Tibial artery (tissue), 4 donors: Measurements from ENCODE around the gene FMO3.
A peak's percentile ranks its signal among the peaks of the same experiment; 100 is the strongest.

Source experiments
- DNase-seq, 2 donors: peaks; one replicate each; pipeline ENCODE4 v3.0.0-alpha.2; 2019
- H3K27ac ChIP-seq, 2 donors: fragments of 200-600 bp; sonication (generic) in 1 of 2; 1 replicate in 1 of 2; 2 replicates in 1 of 2; pipeline ENCODE4 v1.5.1; 2018 to 2019; ENCODE audit warnings: mild to moderate bottlenecking in 1 of 2
- H3K27me3 ChIP-seq, 2 donors: fragments of 200-600 bp; sonication (generic) in 1 of 2; one replicate each; pipeline versions ENCODE4 v1.5.1 to v1.6.0; 2016 to 2019
- H3K36me3 ChIP-seq, 3 donors: fragments of 200-600 bp; sonication (generic) in 2 of 3; one replicate each; pipeline ENCODE4 v1.5.1; 2016 to 2019; ENCODE audit warnings: mild to moderate bottlenecking in 2 of 3
- H3K4me1 ChIP-seq, 4 donors: fragments of 200-600 bp; sonication (generic) in 2 of 4; 1 replicate in 3 of 4; 2 replicates in 1 of 4; pipeline ENCODE4 v1.5.1; 2016 to 2019
- H3K4me3 ChIP-seq, 2 donors: fragments of 200-600 bp; sonication (generic) in 1 of 2; 1 replicate in 1 of 2; 2 replicates in 1 of 2; pipeline ENCODE4 v1.5.1; 2018 to 2019; ENCODE audit warnings: mild to moderate bottlenecking in 2 of 2
- H3K9me3 ChIP-seq, 3 donors: fragments of 200-600 bp; sonication (generic) in 1 of 3; one replicate each; pipeline ENCODE4 v1.5.1; 2016 to 2019
- intact Hi-C: fragments of 100-400 bp; cut with DNase I; formaldehyde crosslinking; loops from one replicate; pipeline ENCODE4 v1.15.0; 2023; ENCODE audit warnings: low total_unique reads
- TF ChIP-seq, protein P1 (sequence below), 2 experiments: fragments of 200-600 bp in 1 of 2; fragments of 450-650 bp in 1 of 2; IDR thresholded peaks; one replicate each; pipeline ENCODE4 v1.5.1; 2017 to 2019; ENCODE audit warnings: antibody characterized with exemption in 2 of 2, mild to moderate bottlenecking in 1 of 2, moderate library complexity in 1 of 2

FMO3 gene

DNA sequence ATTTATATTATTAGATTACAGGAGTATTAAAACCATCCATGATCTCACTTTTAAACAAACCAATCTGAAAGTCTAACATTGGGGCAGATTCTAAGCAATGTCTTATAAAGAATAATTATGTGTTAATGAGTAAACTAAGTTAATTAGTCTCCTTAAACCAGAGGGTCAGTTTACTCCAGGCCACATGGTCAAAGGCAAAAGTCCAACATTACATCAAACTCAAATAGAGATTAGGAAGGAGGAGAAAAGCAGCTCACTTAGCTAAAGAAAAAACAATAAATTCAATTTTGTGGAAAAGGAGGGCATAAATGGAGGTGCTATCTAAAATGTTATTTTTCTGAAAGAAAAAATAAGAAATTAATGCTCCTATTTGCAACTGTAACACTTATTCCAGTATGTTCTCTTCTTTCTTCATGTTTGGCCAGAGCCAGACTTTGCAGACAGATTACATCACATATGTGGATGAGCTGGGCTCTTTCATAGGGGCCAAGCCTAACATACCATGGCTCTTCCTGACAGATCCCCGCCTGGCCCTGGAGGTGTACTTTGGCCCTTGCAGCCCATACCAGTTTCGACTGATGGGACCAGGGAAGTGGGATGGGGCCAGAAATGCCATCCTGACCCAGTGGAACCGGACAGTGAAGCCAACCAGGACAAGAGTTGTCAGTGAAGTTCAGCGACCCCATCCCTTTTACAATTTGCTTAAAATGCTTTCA is 70.1 kb downstream of the FMO3 start:
- intact Hi-C loops, result loop anchor here (2.0 kb wide), 1 partner anchor 44 kb away; no protein-coding TSS in a partner anchor
- Histone ChIP-seq H3K4me1 (peaks cover 0 to 12% (median 11%) of the 10 kb centered on the region in 4 donors), H3K9me3 (no peaks in the 10 kb centered on the region), H3K27ac (peak overlapping the region; percentile 40 to 56), H3K4me3 (no peak overlapping the region), H3K27me3 (no peaks in the 10 kb centered on the region), H3K36me3 (no peaks in the 10 kb centered on the region)
- TF ChIP-seq, protein P1, sequence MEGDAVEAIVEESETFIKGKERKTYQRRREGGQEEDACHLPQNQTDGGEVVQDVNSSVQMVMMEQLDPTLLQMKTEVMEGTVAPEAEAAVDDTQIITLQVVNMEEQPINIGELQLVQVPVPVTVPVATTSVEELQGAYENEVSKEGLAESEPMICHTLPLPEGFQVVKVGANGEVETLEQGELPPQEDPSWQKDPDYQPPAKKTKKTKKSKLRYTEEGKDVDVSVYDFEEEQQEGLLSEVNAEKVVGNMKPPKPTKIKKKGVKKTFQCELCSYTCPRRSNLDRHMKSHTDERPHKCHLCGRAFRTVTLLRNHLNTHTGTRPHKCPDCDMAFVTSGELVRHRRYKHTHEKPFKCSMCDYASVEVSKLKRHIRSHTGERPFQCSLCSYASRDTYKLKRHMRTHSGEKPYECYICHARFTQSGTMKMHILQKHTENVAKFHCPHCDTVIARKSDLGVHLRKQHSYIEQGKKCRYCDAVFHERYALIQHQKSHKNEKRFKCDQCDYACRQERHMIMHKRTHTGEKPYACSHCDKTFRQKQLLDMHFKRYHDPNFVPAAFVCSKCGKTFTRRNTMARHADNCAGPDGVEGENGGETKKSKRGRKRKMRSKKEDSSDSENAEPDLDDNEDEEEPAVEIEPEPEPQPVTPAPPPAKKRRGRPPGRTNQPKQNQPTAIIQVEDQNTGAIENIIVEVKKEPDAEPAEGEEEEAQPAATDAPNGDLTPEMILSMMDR (IDR thresholded peaks at IDR 0.05), result no peak
- peak in 1 of 2 donors; percentile 22 for DNase-seq

DNA sequence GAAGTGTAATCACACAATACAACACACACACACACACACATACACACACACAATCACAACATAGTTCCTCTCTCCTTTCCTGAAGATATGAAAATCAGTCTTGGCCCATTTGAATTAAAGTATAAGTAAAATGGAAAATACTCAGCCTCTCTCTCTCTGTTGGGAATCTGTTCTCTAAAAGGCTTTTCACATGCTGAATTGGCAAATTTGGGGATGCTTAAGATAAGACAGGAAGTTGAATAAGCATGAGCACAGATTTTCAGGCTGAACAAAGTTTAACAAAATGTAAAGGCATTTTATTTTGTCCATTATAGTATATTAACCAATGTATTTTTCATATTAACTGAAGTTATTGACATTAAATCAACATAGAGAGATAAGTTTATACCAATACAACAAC is 70.7 kb downstream of the FMO3 start:
- intact Hi-C loops, result loop anchor here (2.0 kb wide), 1 partner anchor 43 kb away; no protein-coding TSS in a partner anchor

DNA sequence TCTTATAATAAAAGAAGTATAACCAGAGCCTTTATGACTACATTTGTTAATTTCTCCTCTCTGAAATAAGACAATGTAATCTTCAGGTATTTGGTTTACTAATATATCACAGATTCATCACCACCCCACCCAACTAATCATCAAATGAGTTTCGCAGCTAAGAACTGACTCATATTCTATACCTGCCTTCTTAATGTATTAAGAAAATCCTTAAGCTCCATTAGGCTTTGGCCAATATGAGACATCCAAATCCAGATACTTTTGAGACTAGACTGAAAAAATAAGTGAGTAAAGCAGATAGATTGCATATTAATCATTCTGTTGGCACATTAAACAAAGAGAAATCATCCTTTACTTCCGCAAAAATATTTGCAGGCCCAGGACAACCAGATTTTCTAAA is 75.7 kb downstream of the FMO3 start:
- Histone ChIP-seq H3K36me3 (no peaks in the 10 kb centered on the region), H3K27me3 (no peaks in the 10 kb centered on the region), H3K4me3 (no peak overlapping the region), H3K27ac (no peak overlapping the region), H3K4me1 (no peaks in the 10 kb centered on the region), H3K9me3 (no peaks in the 10 kb centered on the region)
- intact Hi-C loops, result no loop called here
- TF ChIP-seq, protein P1 (IDR thresholded peaks at IDR 0.05), result no peak
- no peak for DNase-seq

More for the DNA sequence above, 70.7 kb downstream of the FMO3 start:
- TF ChIP-seq, protein P1 (IDR thresholded peaks at IDR 0.05), result no peak
- Histone ChIP-seq H3K36me3 (no peaks in the 10 kb centered on the region), H3K4me3 (no peak overlapping the region), H3K27ac (no peak overlapping the region), H3K4me1 (peaks cover 0 to 12% (median 11%) of the 10 kb centered on the region in 4 donors), H3K27me3 (no peaks in the 10 kb centered on the region), H3K9me3 (no peaks in the 10 kb centered on the region)
- no peak for DNase-seq
